ENCODE measurements around the gene RIMBP2. TPM values are rescaled to one million over a fixed set of nuclear protein-coding genes. Genes with fewer than 3 reads are reported as not detected.

Gene RIMBP2
- total RNA-seq, 2 experiments from 2014 or later: not detected

DNA sequence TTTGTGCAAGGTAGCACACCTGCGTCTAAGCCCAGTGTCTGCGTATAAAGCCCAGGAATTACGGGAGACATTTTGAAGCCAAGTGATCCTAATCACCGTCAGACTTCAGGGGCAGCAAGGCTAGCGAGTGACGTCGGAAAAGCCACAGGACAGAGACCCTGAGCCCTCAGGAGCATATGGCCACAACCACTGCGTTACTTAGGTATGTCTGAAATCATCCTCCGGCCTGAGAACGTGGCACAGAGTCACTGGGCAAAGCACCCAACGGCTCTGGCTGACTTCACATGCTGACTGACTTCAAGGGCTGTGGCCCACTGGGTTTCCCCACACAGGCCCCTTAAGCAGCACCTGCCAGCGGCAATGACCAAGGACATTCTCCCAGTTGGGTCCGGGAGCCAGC is 71.5 kb downstream of the RIMBP2 start:
- Mint-ChIP-seq H3K4me1 (ENCODE audit: low read depth) (no peaks in the 10 kb centered on the region), H3K27ac (no peak overlapping the region), H3K4me3 (no peak overlapping the region), H3K27me3 (no peaks in the 10 kb centered on the region), H3K9me3 (no peaks in the 10 kb centered on the region), H3K36me3 (ENCODE audit: low read depth) (no peaks in the 10 kb centered on the region)
- peaks cover 0 to 23% of the 10 kb centered on the region in 2 experiments for H3K9me3 ChIP-seq (ENCODE audit: control insufficient read depth in 1 of 2, insufficient read depth in 1 of 2, low read length in 2 of 2)
- no peak for DNase-seq
- H3K27ac ChIP-seq (ENCODE audit: low read depth in 1 of 2, low read length in 2 of 2): no peak overlapping the region
- ChIA-PET POLR2A (no interaction called here), CTCF (no interaction called here)
- no peak overlapping the region for H3K4me3 ChIP-seq (ENCODE audit: low read length)
- TF ChIP-seq CTCF (IDR thresholded peaks at IDR 0.05): no peak
- no peaks in the 10 kb centered on the region for H3K27me3 ChIP-seq (ENCODE audit: control insufficient read depth in 1 of 2, insufficient read depth in 2 of 2, low read length in 2 of 2)
- no peaks in the 10 kb centered on the region for H3K36me3 ChIP-seq (ENCODE audit: insufficient read depth, low read length)
- intact Hi-C loops (cut with DNase I, micrococcal nuclease): no loop called here
- no peak for ATAC-seq (ENCODE audit: poor library complexity)
- no peaks in the 10 kb centered on the region for H3K4me1 ChIP-seq (ENCODE audit: insufficient read depth, low read length)

GRCh38 chr12:130644146-130644545 is 72.0 kb downstream of the RIMBP2 start:
- no peak overlapping the region for H3K27ac ChIP-seq (ENCODE audit: low read depth in 1 of 2, low read length in 2 of 2)
- H3K4me1 Mint-ChIP-seq (ENCODE audit: low read depth): no peaks in the 10 kb centered on the region
- intact Hi-C loops (cut with DNase I, micrococcal nuclease): no loop called here
- ChIA-PET POLR2A (no interaction called here), CTCF (no interaction called here)
- H3K36me3 ChIP-seq (ENCODE audit: insufficient read depth, low read length): no peaks in the 10 kb centered on the region
- TF ChIP-seq CTCF (IDR thresholded peaks at IDR 0.05): no peak
- H3K27me3 ChIP-seq (ENCODE audit: control insufficient read depth in 1 of 2, insufficient read depth in 2 of 2, low read length in 2 of 2): no peaks in the 10 kb centered on the region
- H3K4me3 Mint-ChIP-seq: no peak overlapping the region
- H3K36me3 Mint-ChIP-seq (ENCODE audit: low read depth): no peaks in the 10 kb centered on the region
- ATAC-seq (ENCODE audit: poor library complexity) (no peak), DNase-seq (no peak)
- no peaks in the 10 kb centered on the region for H3K27me3 Mint-ChIP-seq
- peaks cover 0 to 19% of the 10 kb centered on the region in 2 experiments for H3K9me3 ChIP-seq (ENCODE audit: control insufficient read depth in 1 of 2, insufficient read depth in 1 of 2, low read length in 2 of 2)
- H3K27ac Mint-ChIP-seq: no peak overlapping the region
- no peaks in the 10 kb centered on the region for H3K4me1 ChIP-seq (ENCODE audit: insufficient read depth, low read length)
- no peaks in the 10 kb centered on the region for H3K9me3 Mint-ChIP-seq
- no peak overlapping the region for H3K4me3 ChIP-seq (ENCODE audit: low read length)

- Histone ChIP-seq H3K27me3 (ENCODE audit: control insufficient read depth in 1 of 2, insufficient read depth in 2 of 2, low read length in 2 of 2) (no peaks in the 10 kb centered on the region), H3K4me1 (ENCODE audit: insufficient read depth, low read length) (no peaks in the 10 kb centered on the region), H3K4me3 (ENCODE audit: low read length) (no peak overlapping the region), H3K27ac (ENCODE audit: low read depth in 1 of 2, low read length in 2 of 2) (no peak overlapping the region), H3K9me3 (ENCODE audit: control insufficient read depth in 1 of 2, insufficient read depth in 1 of 2, low read length in 2 of 2) (peaks cover 0 to 14% of the 10 kb centered on the region in 2 experiments), H3K36me3 (ENCODE audit: insufficient read depth, low read length) (no peaks in the 10 kb centered on the region)
- H3K27ac Mint-ChIP-seq: no peak overlapping the region
- H3K4me1 Mint-ChIP-seq (ENCODE audit: low read depth): no peaks in the 10 kb centered on the region
- intact Hi-C loops (cut with DNase I, micrococcal nuclease): no loop called here
- ATAC-seq (ENCODE audit: poor library complexity) (no peak), DNase-seq (no peak)
- CTCF ChIA-PET: no interaction called here
- no peaks in the 10 kb centered on the region for H3K36me3 Mint-ChIP-seq (ENCODE audit: low read depth)
- H3K27me3 Mint-ChIP-seq: no peaks in the 10 kb centered on the region
- H3K4me3 Mint-ChIP-seq: no peak overlapping the region
- no peaks in the 10 kb centered on the region for H3K9me3 Mint-ChIP-seq
- TF ChIP-seq CTCF (IDR thresholded peaks at IDR 0.05): no peak
- POLR2A ChIA-PET: no interaction called here
These were observed 73.2 kb downstream of the RIMBP2 start for GRCh38 chr12:130642856-130643255.
